ENCODE data around the gene ZNF423.

- no peak for TF ChIP-seq HNRNPLL (IDR thresholded peaks at IDR 0.05; ENCODE audit: low read depth, low read length, poor library complexity, severe bottlenecking)
- TF ChIP-seq HINFP (CRISPR knock-in tag; IDR thresholded peaks at IDR 0.05; ENCODE audit: low read depth): no peak
- TF ChIP-seq PBX3 (CRISPR knock-in tag; IDR thresholded peaks at IDR 0.05; ENCODE audit: borderline replicate concordance): no peak
- TF ChIP-seq HMG20A (CRISPR knock-in tag; IDR thresholded peaks at IDR 0.05; ENCODE audit: borderline replicate concordance): no peak
- no peak for TF ChIP-seq THAP7 (CRISPR knock-in tag; IDR thresholded peaks at IDR 0.05)
Observed at GRCh38 chr16:49600976-49601375, 254.9 kb downstream of the ZNF423 start.

Data from HepG2 (cell line).